Measurements from ENCODE around the gene FNTB.

Gene FNTB

DNA sequence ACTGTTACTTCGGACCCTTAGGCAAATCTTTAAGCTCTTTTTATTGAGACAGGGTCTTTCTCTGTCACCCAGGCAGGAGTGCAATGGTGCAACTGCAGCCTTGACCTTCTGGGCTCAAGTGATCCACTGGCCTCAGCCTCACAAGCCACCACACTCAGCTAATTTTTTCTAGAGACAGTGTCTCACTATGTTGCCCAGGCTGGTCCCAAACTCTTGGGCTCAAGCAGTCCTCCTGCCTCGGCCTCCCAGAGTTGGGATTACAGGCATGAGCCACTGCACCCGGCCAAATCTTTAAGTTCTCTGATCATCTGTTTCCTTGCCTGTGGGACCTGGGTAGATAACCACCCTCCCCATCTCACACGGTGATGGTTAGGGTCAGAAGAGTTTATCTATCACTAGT, 41.8 kb upstream of the FNTB start:
- TF ChIP-seq, protein P1, sequence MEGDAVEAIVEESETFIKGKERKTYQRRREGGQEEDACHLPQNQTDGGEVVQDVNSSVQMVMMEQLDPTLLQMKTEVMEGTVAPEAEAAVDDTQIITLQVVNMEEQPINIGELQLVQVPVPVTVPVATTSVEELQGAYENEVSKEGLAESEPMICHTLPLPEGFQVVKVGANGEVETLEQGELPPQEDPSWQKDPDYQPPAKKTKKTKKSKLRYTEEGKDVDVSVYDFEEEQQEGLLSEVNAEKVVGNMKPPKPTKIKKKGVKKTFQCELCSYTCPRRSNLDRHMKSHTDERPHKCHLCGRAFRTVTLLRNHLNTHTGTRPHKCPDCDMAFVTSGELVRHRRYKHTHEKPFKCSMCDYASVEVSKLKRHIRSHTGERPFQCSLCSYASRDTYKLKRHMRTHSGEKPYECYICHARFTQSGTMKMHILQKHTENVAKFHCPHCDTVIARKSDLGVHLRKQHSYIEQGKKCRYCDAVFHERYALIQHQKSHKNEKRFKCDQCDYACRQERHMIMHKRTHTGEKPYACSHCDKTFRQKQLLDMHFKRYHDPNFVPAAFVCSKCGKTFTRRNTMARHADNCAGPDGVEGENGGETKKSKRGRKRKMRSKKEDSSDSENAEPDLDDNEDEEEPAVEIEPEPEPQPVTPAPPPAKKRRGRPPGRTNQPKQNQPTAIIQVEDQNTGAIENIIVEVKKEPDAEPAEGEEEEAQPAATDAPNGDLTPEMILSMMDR (IDR thresholded peaks at IDR 0.05) = no peak
- Histone ChIP-seq H3K36me3 (peaks cover 33% of the 10 kb centered on the region), H3K27ac (no peak overlapping the region), H3K27me3 (no peaks in the 10 kb centered on the region), H3K4me1 (ENCODE audit: control insufficient read depth in 1 of 2, insufficient read depth in 1 of 2, low read depth in 1 of 2, low read length in 1 of 2) (peaks cover 33 to 59% of the 10 kb centered on the region in 2 experiments), H3K4me3 (ENCODE audit: low read depth in 1 of 2, low read length in 1 of 2) (no peak overlapping the region), H3K9me3 (no peaks in the 10 kb centered on the region)

DNA sequence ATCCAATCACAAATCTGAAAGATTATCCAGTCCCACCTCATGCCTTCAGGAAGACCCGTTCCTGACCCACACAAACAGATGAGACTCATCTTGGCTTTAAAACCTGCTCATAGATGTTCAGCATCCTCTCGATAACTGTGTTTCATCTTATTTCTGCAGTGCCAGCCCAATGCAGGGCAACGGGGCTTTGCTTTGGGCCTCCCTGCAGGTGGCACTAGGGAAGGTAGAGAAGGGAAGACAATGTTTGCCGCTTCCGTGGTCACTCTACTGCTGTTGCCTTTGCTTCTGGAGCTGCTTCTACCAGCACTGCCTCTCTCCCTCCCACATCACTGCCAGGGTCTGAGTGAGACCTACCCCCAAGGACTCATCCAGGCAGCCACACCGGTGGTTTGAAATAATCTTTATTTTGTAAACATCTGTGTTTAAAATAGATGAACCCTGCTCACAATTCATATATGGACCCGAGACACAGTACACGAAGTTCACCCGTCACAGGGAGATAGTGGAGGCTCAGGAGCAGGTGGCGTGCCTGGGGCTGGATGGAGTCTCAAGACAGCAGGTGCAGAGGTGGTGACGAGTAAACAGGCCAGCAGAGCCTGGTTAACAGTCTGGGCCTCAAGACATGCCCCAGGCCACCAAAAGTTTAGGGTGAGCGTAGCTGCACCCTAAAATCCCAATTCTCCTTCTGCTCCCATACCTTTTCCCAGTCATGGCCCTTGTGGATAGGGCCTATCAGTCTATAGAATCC, 41.1 kb upstream of the FNTB start:
- Histone ChIP-seq H3K4me3 (ENCODE audit: low read depth in 1 of 2, low read length in 1 of 2) (no peak overlapping the region), H3K9me3 (no peaks in the 10 kb centered on the region), H3K27ac (no peak overlapping the region), H3K4me1 (ENCODE audit: control insufficient read depth in 1 of 2, insufficient read depth in 1 of 2, low read depth in 1 of 2, low read length in 1 of 2) (peaks cover 33 to 53% of the 10 kb centered on the region in 2 experiments), H3K36me3 (peaks cover 27% of the 10 kb centered on the region), H3K27me3 (no peaks in the 10 kb centered on the region)
- TF ChIP-seq, protein P1 (IDR thresholded peaks at IDR 0.05) = no peak

DNA sequence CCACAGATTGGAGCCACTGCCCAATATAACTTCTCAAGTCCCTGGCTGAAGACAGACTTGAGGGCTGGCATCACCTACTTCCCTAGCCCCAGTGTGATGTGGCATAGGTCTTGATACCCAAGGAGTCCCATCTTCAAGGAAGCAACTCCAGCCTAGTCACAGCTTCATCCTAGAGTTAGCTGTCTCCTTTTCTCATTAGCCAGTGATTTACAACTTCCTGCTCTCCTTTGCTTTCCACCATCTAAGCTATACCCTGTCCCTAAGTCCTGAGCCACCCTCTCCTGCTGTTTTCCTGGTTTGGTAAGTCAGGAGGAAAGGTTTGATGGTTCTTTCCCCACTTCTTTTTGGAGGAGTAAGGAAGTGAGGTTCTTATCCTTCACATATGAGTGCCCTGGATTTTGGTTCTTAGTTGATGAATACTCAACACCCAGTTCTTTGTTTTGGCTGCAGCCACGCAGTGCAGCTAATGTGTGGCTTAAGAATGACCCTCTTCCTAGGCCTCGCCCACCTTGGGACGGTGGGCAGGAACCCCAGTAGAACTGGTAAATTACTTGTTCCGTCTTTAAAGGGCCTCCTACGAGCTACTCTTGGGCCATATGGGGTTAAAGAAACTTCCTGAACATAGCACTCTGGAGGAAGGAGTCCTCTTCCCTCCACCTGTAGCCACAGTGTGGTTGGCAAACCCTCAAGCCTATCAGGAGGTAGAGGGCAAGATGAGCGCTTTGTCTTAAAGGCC, 40.2 kb upstream of the FNTB start:
- peak overlapping the region; percentile 56 for H3K27ac ChIP-seq
- H3K4me3 ChIP-seq (ENCODE audit: low read depth in 1 of 2, low read length in 1 of 2) = no peak overlapping the region
- H3K9me3 ChIP-seq = no peaks in the 10 kb centered on the region
- peaks cover 19% of the 10 kb centered on the region for H3K36me3 ChIP-seq
- no peaks in the 10 kb centered on the region for H3K27me3 ChIP-seq
- peaks cover 33 to 49% of the 10 kb centered on the region in 2 experiments for H3K4me1 ChIP-seq (ENCODE audit: control insufficient read depth in 1 of 2, insufficient read depth in 1 of 2, low read depth in 1 of 2, low read length in 1 of 2)
- TF ChIP-seq, protein P1 (IDR thresholded peaks at IDR 0.05) = no peak

DNA sequence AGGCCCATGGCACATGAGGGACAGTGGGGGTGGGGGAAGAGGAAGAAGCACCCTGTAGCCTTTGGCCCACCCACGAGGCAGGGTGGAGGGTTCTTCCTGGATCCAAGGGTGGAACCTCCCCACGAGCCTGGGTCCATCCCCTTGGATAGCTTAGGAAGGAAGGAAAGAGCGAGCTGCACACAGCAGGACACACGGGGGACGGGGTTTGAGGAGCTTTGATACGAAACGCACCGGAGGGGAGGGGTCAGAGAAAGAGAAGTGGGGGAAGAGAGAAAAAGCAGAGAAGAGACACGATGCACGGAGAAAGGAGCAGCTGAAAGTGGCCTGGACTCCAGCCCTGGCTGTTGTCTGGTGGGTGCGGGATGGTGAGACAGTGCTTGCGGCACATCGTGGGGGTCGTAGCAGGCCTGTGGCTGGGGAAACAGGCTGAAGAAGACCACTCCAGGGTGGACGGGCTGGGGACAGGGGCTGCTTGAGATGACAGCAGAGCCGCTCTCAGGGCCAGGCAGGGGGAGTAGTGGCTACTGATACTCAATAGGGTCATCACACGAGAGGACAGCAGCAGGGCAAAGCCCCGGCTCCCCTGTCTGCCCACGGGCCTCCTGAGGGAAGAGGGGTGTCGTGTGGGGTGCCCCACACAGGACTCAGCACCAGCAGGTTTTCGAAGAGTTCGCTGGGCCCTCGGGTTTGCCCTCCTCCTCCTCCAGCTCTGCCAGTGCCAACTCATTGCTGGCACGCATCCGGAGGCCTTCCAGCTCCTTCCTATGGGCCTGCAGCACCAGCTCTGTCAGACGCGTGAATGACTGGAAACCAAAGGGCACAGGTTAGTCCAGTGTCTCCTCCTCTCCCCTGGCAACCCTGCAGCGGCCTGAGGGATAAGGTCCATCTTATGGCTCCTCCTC, 38.7 kb upstream of the FNTB start:
- Histone ChIP-seq H3K9me3 (no peaks in the 10 kb centered on the region), H3K36me3 (peaks cover 10% of the 10 kb centered on the region), H3K4me3 (ENCODE audit: low read depth in 1 of 2, low read length in 1 of 2) (no peak overlapping the region), H3K27ac (peak overlapping the region; percentile 56), H3K27me3 (no peaks in the 10 kb centered on the region), H3K4me1 (ENCODE audit: control insufficient read depth in 1 of 2, insufficient read depth in 1 of 2, low read depth in 1 of 2, low read length in 1 of 2) (peaks cover 33 to 63% of the 10 kb centered on the region in 2 experiments)
- TF ChIP-seq, protein P1 (IDR thresholded peaks at IDR 0.05) = no peak

DNA sequence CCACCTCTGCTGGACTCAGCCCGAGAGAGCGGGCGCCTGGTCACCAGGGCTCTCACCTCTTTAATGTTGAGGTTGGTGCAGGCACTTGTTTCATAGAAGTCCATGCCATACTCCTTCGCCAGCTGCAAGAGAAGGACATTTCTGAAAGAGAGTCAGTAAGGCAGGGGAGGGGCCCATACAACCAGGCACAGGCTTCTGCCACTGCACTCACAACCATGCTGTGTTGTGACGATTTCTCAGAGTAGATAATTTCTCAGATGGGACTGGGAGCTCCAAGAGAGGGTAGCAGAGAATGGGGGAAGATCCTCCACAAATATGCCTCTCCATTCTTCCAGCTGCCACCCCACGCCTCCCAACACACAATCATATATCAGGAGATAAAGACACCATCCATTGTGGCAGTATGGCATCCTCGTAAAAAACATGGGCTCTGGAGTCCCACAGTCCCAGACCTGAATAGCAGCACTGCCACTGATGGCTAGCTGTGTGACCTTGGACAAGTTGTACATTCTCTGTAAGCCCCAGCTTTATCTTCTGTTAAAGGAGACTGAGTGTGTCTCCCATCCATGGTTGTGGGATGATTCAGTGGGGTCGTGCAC, 38.0 kb upstream of the FNTB start:
- peaks cover 27 to 57% of the 10 kb centered on the region in 2 experiments for H3K4me1 ChIP-seq (ENCODE audit: control insufficient read depth in 1 of 2, insufficient read depth in 1 of 2, low read depth in 1 of 2, low read length in 1 of 2)
- no peak overlapping the region for H3K4me3 ChIP-seq (ENCODE audit: low read depth in 1 of 2, low read length in 1 of 2)
- TF ChIP-seq, protein P1 (IDR thresholded peaks at IDR 0.05) = no peak
- no peaks in the 10 kb centered on the region for H3K9me3 ChIP-seq
- no peak overlapping the region for H3K27ac ChIP-seq
- peaks cover 10% of the 10 kb centered on the region for H3K36me3 ChIP-seq
- H3K27me3 ChIP-seq = no peaks in the 10 kb centered on the region
